Measurements from ENCODE around the gene DOLK. TPM values are rescaled to one million over a fixed set of nuclear protein-coding genes. Genes with fewer than 3 reads are reported as not detected.

Gene DOLK
- total and polyA plus RNA-seq, 2 of the 4 experiments (the other 2 are of a cell fraction), result 23.2 to 30.8 TPM

GRCh38 chr9:128898845-128899565, 48.4 kb downstream of the DOLK start:
- Histone ChIP-seq H3K9ac (ENCODE audit: low read depth, low read length) (no peak overlapping the region), H3K36me3 (ENCODE audit: control insufficient read depth, insufficient read depth, low read length) (peaks cover 26% of the 10 kb centered on the region), H2BK120ac (ENCODE audit: low read depth, low read length) (no peak overlapping the region), H4K91ac (ENCODE audit: insufficient read depth, low read depth, low read length) (no peak overlapping the region), H4K20me1 (ENCODE audit: insufficient read depth, low read length) (peaks cover 16% of the 10 kb centered on the region), H3K14ac (replicated peaks; ENCODE audit: low read depth, low read length) (no peak overlapping the region), H2AK5ac (ENCODE audit: low read depth, low read length) (no peak overlapping the region; the same call in 1 of the 2 replicates), H3K4me3 (ENCODE audit: insufficient read depth, low read depth, low read length) (no peak overlapping the region), H3K27me3 (ENCODE audit: control insufficient read depth, insufficient read depth, low read length) (no peaks in the 10 kb centered on the region), H2BK20ac (ENCODE audit: low read depth, low read length) (no peak overlapping the region), H4K8ac (ENCODE audit: low read depth in 2 of 2, low read length in 2 of 2) (no peak overlapping the region), H3K4me2 (ENCODE audit: low read depth, low read length) (no peak overlapping the region), H3K9me3 (ENCODE audit: control insufficient read depth, insufficient read depth, low read length) (no peaks in the 10 kb centered on the region), H3K9me1 (ENCODE audit: insufficient read depth, low read length) (peaks cover 18% of the 10 kb centered on the region), H3K79me1 (ENCODE audit: low read depth in 1 of 2, low read length in 2 of 2) (peaks cover 21 to 72% of the 10 kb centered on the region in 2 experiments), H2BK5ac (ENCODE audit: low read depth, low read length, poor library complexity, severe bottlenecking) (no peak overlapping the region), H3K4ac (ENCODE audit: low read depth, low read length) (no peak overlapping the region), H2AK9ac (replicated peaks; ENCODE audit: low read depth, low read length, poor library complexity) (peak overlapping the region; percentile 55), H4K5ac (ENCODE audit: low read depth, low read length) (no peak overlapping the region), H3K23ac (ENCODE audit: low read depth, low read length) (no peak overlapping the region), H3K4me1 (ENCODE audit: control insufficient read depth, insufficient read depth, low read length) (peaks cover 7% of the 10 kb centered on the region), H3K27ac (ENCODE audit: insufficient read depth, low read length) (no peak overlapping the region), H2AFZ (replicated peaks; ENCODE audit: low read length, poor library complexity) (peak overlapping the region; percentile 58), H2BK15ac (ENCODE audit: low read depth, low read length) (no peak overlapping the region), H3K18ac (ENCODE audit: low read depth, low read length) (no peak overlapping the region), H3K56ac (ENCODE audit: extremely low read depth, insufficient read depth, low read length) (no peak overlapping the region)
- WGBS, 2 experiments (ENCODE audit: extremely low coverage in 2 of 2, insufficient read length in 1 of 2), result 94% methylated on average over 5 of the region's 18 CpGs; no CpG with 5 or more reads in 1 of the 2 experiments
- TF ChIP-seq SMC3 (IDR thresholded peaks at IDR 0.05; ENCODE audit: low read depth, low read length), result no peak
- ATAC-seq (ENCODE audit: low read depth) (no peak), DNase-seq (no peak)
- intact Hi-C loops (cut with micrococcal nuclease), result no loop called here
- POLR2A ChIA-PET (ENCODE audit: unreplicated experiment), result no interaction called here
- BruUV-seq (replicated peaks), result no TSS peak
- in situ Hi-C loops (cut with MboI; ENCODE audit: low sequenced_read_pairs), result no loop called here
- dilution Hi-C loops (cut with HindIII; ENCODE audit: low sequenced_read_pairs, unreplicated experiment), result no loop called here
- CTCF ChIA-PET, result no interaction called here

Measured in IMR-90 (cell line).